NB4 (cell line): ENCODE data around the gene DNAH1.

Experiments
- DNase-seq: peaks from one replicate; pipeline ENCODE4 v3.0.0; 2010; ENCODE audit warnings: low read depth
- H3K4me3 ChIP-seq: one replicate; pipeline ENCODE4 v1.5.1; 2011; ENCODE audit warnings: mild to moderate bottlenecking, low read depth, low read length, moderate library complexity
- CTCF ChIP-seq: IDR thresholded peaks from one replicate; pipeline ENCODE4 v1.5.1; 2012; ENCODE audit warnings: low read depth, low read length
- MAX ChIP-seq: IDR thresholded peaks from 2 replicates; pipeline ENCODE4 v1.6.1; 2011; ENCODE audit warnings: low read depth, low read length
- MYC ChIP-seq: IDR thresholded peaks from 2 replicates; pipeline ENCODE4 v1.6.1; 2011; ENCODE audit warnings: low read depth, low read length
- POLR2A ChIP-seq: IDR thresholded peaks from 2 replicates; pipeline ENCODE4 v1.6.1; 2011; ENCODE audit warnings: mild to moderate bottlenecking; ENCODE audit not compliant: insufficient read length; ENCODE audit errors: extremely low read depth

Gene DNAH1

GRCh38 chr3:52289747-52290595, 26.1 kb upstream of the DNAH1 start:
- TF ChIP-seq MAX (no peak), MYC (no peak), CTCF (no peak), POLR2A (no peak)
- no peak overlapping the region for H3K4me3 ChIP-seq
- DNase-seq = no peak

- TF ChIP-seq MYC (no peak), MAX (no peak), POLR2A (no peak)
- H3K4me3 ChIP-seq = no peak overlapping the region
- DNase-seq = no peak
These were observed 25.3 kb upstream of the DNAH1 start for GRCh38 chr3:52290596-52291507.

DNA sequence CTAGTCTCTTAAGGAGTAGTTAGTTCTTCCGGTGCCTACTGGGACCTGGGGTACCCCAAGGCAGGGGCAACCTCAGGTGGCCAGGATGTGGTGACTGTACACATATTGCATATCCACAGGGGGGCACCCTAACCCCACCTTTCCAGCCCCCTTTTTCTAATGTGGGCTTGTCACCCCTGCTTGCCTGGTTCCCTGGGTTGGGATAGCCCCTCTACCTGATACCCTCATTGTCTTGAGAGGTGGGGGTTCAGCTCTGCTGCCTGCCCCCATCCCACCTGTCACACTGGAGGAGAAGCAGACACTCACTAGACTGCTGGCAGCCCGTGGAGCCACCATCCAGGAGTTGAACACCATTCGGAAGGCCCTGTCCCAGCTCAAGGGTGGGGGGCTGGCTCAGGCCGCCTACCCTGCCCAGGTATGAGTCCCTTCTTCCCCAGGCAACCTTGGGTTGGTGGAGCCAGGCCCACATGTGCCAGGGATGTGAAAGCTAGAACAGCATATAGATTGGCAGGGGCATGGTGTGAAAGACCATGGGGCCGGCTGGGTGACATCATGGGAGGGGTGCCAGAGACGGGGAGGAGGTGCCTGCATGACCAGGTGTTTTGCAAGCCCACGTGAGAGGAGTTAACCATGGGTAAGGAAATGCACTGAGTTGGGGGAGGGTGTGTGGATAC, 24.5 kb upstream of the DNAH1 start:
- TF ChIP-seq CTCF (peak; percentile 38), MAX (no peak)
- DNase-seq = peak; percentile 48
- no peak overlapping the region for H3K4me3 ChIP-seq

DNA sequence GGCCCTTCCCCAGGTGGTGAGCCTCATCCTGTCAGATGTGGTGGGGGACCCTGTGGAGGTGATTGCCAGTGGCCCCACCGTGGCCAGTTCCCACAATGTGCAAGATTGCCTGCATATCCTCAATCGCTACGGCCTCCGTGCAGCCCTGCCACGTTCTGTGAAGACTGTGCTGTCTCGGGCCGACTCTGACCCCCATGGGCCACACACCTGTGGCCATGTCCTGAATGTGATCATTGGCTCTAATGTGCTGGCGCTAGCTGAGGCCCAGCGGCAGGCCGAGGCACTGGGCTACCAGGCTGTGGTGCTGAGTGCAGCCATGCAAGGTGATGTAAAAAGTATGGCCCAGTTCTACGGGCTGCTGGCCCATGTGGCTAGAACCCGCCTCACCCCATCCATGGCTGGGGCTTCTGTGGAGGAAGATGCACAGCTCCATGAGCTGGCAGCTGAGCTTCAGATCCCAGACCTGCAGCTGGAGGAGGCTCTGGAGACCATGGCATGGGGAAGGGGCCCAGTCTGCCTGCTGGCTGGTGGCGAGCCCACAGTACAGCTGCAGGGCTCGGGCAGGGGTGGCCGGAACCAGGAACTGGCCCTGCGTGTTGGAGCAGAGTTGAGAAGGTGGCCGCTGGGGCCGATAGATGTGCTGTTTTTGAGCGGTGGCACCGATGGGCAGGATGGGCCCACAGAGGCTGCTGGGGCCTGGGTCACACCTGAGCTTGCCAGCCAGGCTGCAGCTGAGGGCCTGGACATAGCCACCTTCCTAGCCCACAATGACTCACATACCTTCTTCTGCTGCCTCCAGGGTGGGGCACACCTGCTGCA, 23.7 kb upstream of the DNAH1 start:
- no peak overlapping the region for H3K4me3 ChIP-seq
- DNase-seq = no peak
- TF ChIP-seq MAX (no peak), MYC (no peak), POLR2A (no peak), CTCF (no peak)

- H3K4me3 ChIP-seq = no peak overlapping the region
These were observed 22.4 kb upstream of the DNAH1 start for GRCh38 chr3:52293491-52294319.

More at GRCh38 chr3:52293491-52294319, 22.4 kb upstream of the DNAH1 start:
- no peak for DNase-seq
- TF ChIP-seq MYC = no peak
- no peak for TF ChIP-seq MAX
- TF ChIP-seq CTCF = no peak
- TF ChIP-seq POLR2A = no peak
